ENCODE measurements around the gene SIGLEC5. TPM values are rescaled to one million over a fixed set of nuclear protein-coding genes. Genes with fewer than 3 reads are reported as not detected.

Gene SIGLEC5
- total RNA-seq, 2 donors from 2014 or later: not detected

- intact Hi-C loops (cut with DNase I, micrococcal nuclease): no loop called here
- DNase-seq (no peak), ATAC-seq (no peak)
Measured at GRCh38 chr19:51564791-51565190, 65.4 kb downstream of the SIGLEC5 start.

Other genes with a start within 250 kb of the SIGLEC5 start
- not detected for gene LIM2, start 242.4 kb downstream of the SIGLEC5 start, total RNA-seq
- gene C19orf84, start 239.8 kb downstream of the SIGLEC5 start, total RNA-seq: not detected
- gene SIGLEC10, start 212.8 kb downstream of the SIGLEC5 start, total RNA-seq: 1 to 10 TPM; 1.3 to 4.5 TPM
- gene SIGLEC8, start 171.9 kb downstream of the SIGLEC5 start, total RNA-seq: 1 to 10 TPM in 1 of 2 donors, under 1 TPM in 1; 0.49 to 1.9 TPM
- gene CEACAM18, start 151.9 kb downstream of the SIGLEC5 start, total RNA-seq: not detected
- gene SIGLEC12, start 128.6 kb downstream of the SIGLEC5 start, total RNA-seq: under 1 TPM; 0.28 to 0.46 TPM
- gene SIGLEC6, start 98.7 kb downstream of the SIGLEC5 start, total RNA-seq: 1 to 10 TPM in 1 of 2 donors, under 1 TPM in 1; 0.85 to 2.7 TPM
- gene ZNF175, start 59.1 kb downstream of the SIGLEC5 start, total RNA-seq: 1 to 10 TPM; 7.7 to 8.0 TPM
- gene SIGLEC14, start 16.4 kb upstream of the SIGLEC5 start, total RNA-seq: 1 to 10 TPM in 1 of 2 donors, under 1 TPM in 1; 0.55 to 2.3 TPM
- gene SPACA6, start 62.9 kb upstream of the SIGLEC5 start, total RNA-seq: 1 to 10 TPM; 4.1 to 5.2 TPM
- gene HAS1, start 93.6 kb upstream of the SIGLEC5 start, total RNA-seq: under 1 TPM; 0.21 to 0.28 TPM
- gene FPR1, start 121.5 kb upstream of the SIGLEC5 start, total RNA-seq: 1 to 10 TPM in 1 of 2 donors, under 1 TPM in 1; 0.67 to 1.3 TPM
- under 1 TPM in 1 of 2 donors, not detected in 1; 0.21 TPM for gene FPR2, start 130.8 kb upstream of the SIGLEC5 start, total RNA-seq
- gene FPR3, start 164.8 kb upstream of the SIGLEC5 start, total RNA-seq: 1 to 10 TPM; 2.0 to 7.5 TPM